GM21576 (cell line): ENCODE data around the gene RPL13.

Experiments used
- ATAC-seq: cut with Tn5 transposase; IDR thresholded peaks from one replicate; pipeline ENCODE4 v1.9.1; 2021; ENCODE audit warnings: mild to moderate bottlenecking, moderate library complexity; ENCODE audit not compliant: unreplicated experiment

Gene RPL13

GRCh38 chr16:89544713-89545043 lies 15.8 kb upstream of the RPL13 start:
- no peak for ATAC-seq

DNA sequence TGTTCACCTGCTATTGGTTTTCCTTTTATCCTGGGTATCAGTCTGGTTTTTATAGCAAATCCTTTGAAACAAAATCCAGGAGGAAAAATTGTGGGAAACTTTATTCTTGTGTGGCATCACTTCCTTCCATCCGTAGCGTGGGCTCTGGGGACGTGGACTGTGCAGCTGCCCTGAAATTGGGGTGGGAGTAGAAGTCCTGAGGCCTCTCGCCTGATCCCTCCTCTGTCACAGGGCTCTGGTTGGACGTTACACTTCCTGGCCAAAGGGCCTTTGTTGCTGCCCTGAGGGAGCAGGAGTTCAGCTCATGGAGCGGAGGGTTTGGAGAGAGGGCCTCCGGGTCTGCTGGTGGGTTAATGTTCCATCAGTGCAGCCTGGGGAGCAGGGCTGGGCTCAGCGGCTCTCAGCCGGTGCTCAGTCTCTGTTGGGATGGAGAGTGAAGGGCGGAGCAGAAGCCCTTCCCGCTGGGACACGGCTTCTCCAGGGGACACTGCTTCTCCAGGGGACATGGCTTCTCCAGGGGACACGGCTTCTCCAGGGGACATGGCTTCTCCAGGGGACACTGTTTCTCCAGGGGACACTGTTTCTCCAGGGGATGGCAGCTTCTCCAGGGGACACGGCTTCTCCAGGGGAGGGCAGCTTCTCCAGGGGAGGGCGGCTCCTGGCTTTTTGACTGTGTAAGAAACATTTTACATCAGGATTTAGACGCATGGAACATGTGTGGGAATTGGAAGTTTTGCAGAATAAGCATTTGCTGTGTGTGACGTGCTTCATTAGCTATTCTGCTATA lies 15.2 kb upstream of the RPL13 start:
- no peak for ATAC-seq

- no peak for ATAC-seq
Observed at GRCh38 chr16:89545831-89546574, 14.5 kb upstream of the RPL13 start.

DNA sequence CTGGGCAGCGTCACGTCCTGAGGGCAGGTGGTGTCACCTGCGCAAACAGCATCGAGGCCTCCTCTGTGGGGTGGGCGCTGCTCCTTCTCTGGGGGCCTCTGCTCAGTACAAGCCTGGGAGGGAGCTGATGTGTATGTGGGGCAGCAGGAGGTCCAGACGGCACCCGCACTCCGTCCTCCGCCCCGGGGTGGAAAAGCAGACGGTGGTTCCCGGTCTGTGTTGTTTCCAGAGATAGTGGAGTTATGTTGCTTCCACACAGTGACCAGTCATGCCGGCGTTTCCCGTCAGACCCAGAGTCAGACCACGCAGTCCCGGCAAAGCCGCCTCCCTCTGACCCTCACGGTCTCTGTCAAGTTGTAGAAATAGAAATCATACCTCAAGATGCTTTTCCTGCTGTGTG lies 13.7 kb upstream of the RPL13 start:
- ATAC-seq = no peak

- ATAC-seq = no peak
Observed at GRCh38 chr16:89547291-89547690, 13.2 kb upstream of the RPL13 start.

- ATAC-seq = no peak
Observed at GRCh38 chr16:89547860-89548259, 12.6 kb upstream of the RPL13 start.

DNA sequence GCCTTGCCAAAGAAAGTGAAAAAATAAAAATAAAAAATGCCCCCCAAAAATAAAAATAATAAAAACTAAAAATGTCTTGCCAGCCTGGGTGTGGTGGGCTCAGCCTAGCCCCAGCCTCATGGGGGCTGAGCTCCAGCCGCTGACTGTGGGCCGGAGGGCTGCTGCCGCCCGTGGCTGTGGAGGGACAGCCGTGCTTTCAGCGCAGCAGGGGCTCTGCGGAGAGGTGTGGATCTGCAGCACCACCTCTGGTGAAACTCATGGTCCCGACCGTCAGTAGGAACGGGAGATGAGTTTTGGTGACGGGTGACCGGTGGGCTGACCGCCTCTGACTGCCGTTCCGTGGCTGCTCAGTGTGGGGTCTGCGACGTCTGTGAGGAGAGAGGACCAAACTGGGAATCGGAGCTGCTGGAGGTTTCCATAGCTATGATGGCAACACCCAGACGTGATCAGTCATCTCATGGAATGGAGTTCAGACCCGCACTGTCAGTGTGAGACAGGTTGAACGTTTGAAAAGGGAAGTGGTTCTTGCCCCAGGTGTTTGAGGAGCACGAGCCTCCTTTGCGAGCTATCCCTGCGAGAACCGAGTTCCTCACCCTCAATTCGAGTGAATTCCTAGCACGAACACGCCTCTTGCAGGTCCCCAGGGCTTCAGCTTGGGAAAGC lies 12.0 kb upstream of the RPL13 start:
- no peak for ATAC-seq

- no peak for ATAC-seq
Observed at GRCh38 chr16:89549007-89549700, 11.3 kb upstream of the RPL13 start.

DNA sequence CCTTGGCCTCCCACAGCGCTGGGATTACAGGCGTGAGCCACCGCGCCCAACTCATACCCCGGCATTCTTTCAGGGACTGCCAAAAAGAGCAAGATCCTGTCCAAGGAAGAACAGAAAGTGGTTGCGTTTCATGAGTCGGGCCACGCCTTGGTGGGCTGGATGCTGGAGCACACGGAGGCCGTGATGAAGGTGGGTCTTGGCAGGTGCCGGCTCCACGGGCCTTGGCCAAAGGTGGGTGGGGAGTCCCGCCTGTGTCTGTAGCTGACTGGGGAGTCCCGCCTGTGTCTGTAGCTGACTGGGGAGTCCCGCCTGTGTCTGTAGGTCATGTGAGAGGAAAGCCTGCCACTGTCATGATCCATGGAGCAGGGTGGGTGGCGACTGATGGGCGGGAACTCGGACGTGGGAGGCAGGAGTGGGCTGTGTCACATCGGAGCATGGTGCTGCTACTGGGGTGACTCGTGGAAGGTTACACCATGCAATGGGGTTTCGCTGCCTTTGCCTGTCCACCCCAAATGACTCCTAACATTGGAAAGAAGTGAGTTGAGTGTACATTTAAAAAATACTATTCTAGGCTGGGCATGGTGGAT lies 10.0 kb upstream of the RPL13 start:
- ATAC-seq = no peak

- ATAC-seq = no peak
Observed at GRCh38 chr16:89552329-89552728, 8.2 kb upstream of the RPL13 start.

- no peak for ATAC-seq
Observed at GRCh38 chr16:89552913-89553312, 7.6 kb upstream of the RPL13 start.

- ATAC-seq = no peak
Observed at GRCh38 chr16:89553733-89554132, 6.7 kb upstream of the RPL13 start.

- ATAC-seq = no peak
Observed at GRCh38 chr16:89554343-89554742, 6.1 kb upstream of the RPL13 start.

DNA sequence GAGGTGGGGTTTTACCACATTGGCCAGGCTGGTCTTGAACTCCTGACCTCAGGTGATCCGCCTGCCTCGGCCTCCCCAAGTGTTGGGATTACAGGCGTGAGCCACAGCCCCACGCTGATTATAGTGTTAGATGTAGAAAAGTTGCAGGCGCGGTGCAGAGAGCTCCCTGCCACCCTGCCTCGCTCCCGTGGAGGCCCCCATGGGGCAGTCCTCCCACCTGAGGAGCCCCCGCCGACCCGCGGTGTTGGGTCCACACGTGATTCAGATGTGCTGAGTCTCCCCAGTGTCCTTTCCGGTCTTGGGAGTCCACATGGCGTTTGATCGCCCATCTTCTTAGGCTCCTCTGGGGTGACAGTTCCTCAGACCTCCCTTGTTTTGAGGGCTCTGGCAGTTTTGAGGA lies 5.2 kb upstream of the RPL13 start:
- no peak for ATAC-seq

DNA sequence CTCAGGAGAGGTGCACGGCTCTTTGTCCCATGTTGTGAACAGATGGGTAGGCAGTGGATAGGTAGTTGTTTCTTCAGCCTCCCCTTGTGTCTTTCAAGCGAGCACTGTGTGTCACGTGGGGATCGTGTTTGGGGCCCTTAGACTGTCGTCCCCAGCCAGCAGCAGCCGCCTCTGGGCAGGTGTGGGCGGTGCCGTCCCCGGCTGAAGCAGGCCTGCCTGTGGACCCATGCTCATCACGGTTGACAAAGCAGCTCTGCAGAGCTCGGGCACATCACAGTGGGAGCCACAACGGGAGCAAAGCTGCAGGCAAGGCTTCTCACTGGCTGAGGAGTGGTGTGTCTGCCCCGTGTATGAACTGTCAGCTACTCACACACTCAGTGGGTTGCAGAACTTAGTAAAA lies 4.7 kb upstream of the RPL13 start:
- ATAC-seq = no peak

GRCh38 chr16:89556750-89557689 lies 3.5 kb upstream of the RPL13 start:
- no peak for ATAC-seq

GRCh38 chr16:89557690-89558490 lies 2.6 kb upstream of the RPL13 start:
- no peak for ATAC-seq

- ATAC-seq = no peak
Observed at GRCh38 chr16:89561142-89561883, 831 bp downstream of the RPL13 start.
